Neural progenitor cell (in vitro differentiated cells): ENCODE data around the gene PRTFDC1. TPM values are rescaled to one million over a fixed set of nuclear protein-coding genes. Genes with fewer than 3 reads are reported as not detected.

Source experiments
- DNase-seq: peaks from one replicate; pipeline ENCODE4 v3.0.0-alpha.2; 2016; ENCODE audit warnings: low spot score
- H2AFZ ChIP-seq: fragments of 200-600 bp; sonication (generic); replicated peaks from 2 replicates; pipeline ENCODE4 v1.6.1; 2016; ENCODE audit warnings: antibody characterized with exemption
- H3F3A ChIP-seq: fragments of 200-600 bp; sonication (generic); 2 replicates; pipeline ENCODE4 v1.6.1; 2016; ENCODE audit warnings: antibody characterized with exemption, low read depth
- H3K27ac ChIP-seq: fragments of 200-600 bp; sonication (generic); 2 replicates; pipeline ENCODE4 v1.5.1; 2016; ENCODE audit warnings: mild to moderate bottlenecking
- H3K27me3 ChIP-seq: fragments of 200-600 bp; sonication (generic); 2 replicates; pipeline ENCODE4 v1.6.1; 2016; ENCODE audit warnings: mild to moderate bottlenecking, moderate library complexity
- H3K36me3 ChIP-seq: fragments of 200-600 bp; sonication (generic); 2 replicates; pipeline ENCODE4 v1.5.1; 2016
- H3K4me1 ChIP-seq: fragments of 200-600 bp; sonication (generic); 2 replicates; pipeline ENCODE4 v1.6.1; 2016; ENCODE audit warnings: mixed run types
- H3K4me2 ChIP-seq: fragments of 200-600 bp; sonication (generic); 2 replicates; pipeline ENCODE4 v1.6.1; 2016
- H3K4me3 ChIP-seq: fragments of 200-600 bp; sonication (generic); 2 replicates; pipeline ENCODE4 v1.5.1; 2016
- H3K79me2 ChIP-seq: fragments of 200-600 bp; sonication (generic); 2 replicates; pipeline ENCODE4 v1.6.1; 2016; ENCODE audit warnings: low read depth
- H3K9ac ChIP-seq: fragments of 200-600 bp; sonication (generic); 2 replicates; pipeline ENCODE4 v1.6.1; 2016
- H3K9me3 ChIP-seq: fragments of 200-600 bp; sonication (generic); 2 replicates; pipeline ENCODE4 v1.5.1; 2016; ENCODE audit warnings: low read depth
- H4K20me1 ChIP-seq: fragments of 200-600 bp; sonication (generic); 2 replicates; pipeline ENCODE4 v1.6.1; 2016; ENCODE audit warnings: low read depth
- H3K27ac Mint-ChIP-seq: 3 replicates; pipeline ENCODE4 v1.8.0; 2021; ENCODE audit warnings: mixed read lengths
- H3K27me3 Mint-ChIP-seq: 2 replicates; pipeline ENCODE4 v1.8.0; 2022; ENCODE audit warnings: low read depth, mild to moderate bottlenecking, inconsistent platforms, moderate library complexity, mixed read lengths; ENCODE audit not compliant: insufficient read depth
- H3K36me3 Mint-ChIP-seq: 3 replicates; pipeline ENCODE4 v1.8.0; 2021; ENCODE audit warnings: mixed read lengths
- H3K4me1 Mint-ChIP-seq: 3 replicates; pipeline ENCODE4 v1.8.0; 2021; ENCODE audit warnings: mixed read lengths
- H3K4me3 Mint-ChIP-seq: 3 replicates; pipeline ENCODE4 v1.8.0; 2021; ENCODE audit warnings: mild to moderate bottlenecking, moderate library complexity, mixed read lengths
- H3K9me3 Mint-ChIP-seq: 3 replicates; pipeline ENCODE4 v1.8.0; 2020; ENCODE audit warnings: mixed read lengths
- EZH2 ChIP-seq: fragments of 200-600 bp; sonication (generic); IDR thresholded peaks from 2 replicates; pipeline ENCODE4 v1.6.1; 2017; ENCODE audit warnings: antibody characterized with exemption, mild to moderate bottlenecking, moderate library complexity
- EZH2phosphoT487 ChIP-seq: fragments of 200-600 bp; sonication (generic); IDR thresholded peaks from 2 replicates; pipeline ENCODE4 v1.6.1; 2017; ENCODE audit warnings: antibody characterized with exemption
- total RNA-seq: library from RNA; depleted of rRNA; stranded (reverse); fragments of >200 nt; gene quantifications from 2 replicates; pipeline ENCODE4 v1.2.3, GENCODE V29; 2015; ENCODE audit warnings: low replicate concordance
- TF ChIP-seq, protein P1 (sequence below): fragments of 200-600 bp; sonication (generic); IDR thresholded peaks from 2 replicates; pipeline ENCODE4 v1.5.1; 2017; ENCODE audit warnings: antibody characterized with exemption, mild to moderate bottlenecking

Gene PRTFDC1
- total RNA-seq, 1 donor from 2014 or later = 37.7 TPM

DNA sequence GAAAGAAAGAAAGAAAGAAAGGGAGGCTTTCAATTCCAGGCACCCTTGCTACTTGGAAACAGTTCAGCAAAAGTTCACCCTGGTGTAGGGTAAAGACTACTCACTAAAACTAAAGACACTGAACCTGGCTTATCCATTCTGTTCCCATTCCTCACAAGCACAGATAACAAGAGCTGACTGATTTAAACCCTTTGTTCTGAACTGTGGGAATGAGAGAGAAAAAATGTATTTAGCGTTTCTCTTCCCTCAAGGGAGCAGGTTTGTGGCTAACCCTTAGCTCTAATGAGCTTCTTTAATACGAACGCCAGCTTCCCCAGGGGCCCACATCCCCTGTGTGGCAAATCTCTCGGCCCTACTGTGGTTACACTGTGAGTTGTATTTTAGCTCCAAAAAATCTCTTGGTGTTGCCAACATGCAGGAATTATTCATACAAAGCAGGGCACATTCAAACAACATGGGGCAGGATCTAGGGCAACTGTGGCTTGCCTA lies 23.3 kb downstream of the PRTFDC1 start:
- Histone ChIP-seq H3K79me2 (no peaks in the 10 kb centered on the region), H3K9me3 (peaks cover 2% of the 10 kb centered on the region), H4K20me1 (no peaks in the 10 kb centered on the region), H3F3A (no peaks in the 10 kb centered on the region), H3K27me3 (no peaks in the 10 kb centered on the region), H2AFZ (no peak overlapping the region), H3K9ac (no peak overlapping the region), H3K4me1 (peaks cover 8% of the 10 kb centered on the region), H3K4me2 (no peak overlapping the region), H3K4me3 (no peak overlapping the region), H3K36me3 (no peaks in the 10 kb centered on the region), H3K27ac (no peak overlapping the region)
- Mint-ChIP-seq H3K27me3 (peaks cover 5% of the 10 kb centered on the region), H3K4me1 (peaks cover 10% of the 10 kb centered on the region), H3K27ac (no peak overlapping the region), H3K4me3 (no peak overlapping the region), H3K36me3 (peaks cover 4% of the 10 kb centered on the region), H3K9me3 (peaks cover 15% of the 10 kb centered on the region)
- no peak for TF ChIP-seq EZH2phosphoT487
- TF ChIP-seq, protein P1, sequence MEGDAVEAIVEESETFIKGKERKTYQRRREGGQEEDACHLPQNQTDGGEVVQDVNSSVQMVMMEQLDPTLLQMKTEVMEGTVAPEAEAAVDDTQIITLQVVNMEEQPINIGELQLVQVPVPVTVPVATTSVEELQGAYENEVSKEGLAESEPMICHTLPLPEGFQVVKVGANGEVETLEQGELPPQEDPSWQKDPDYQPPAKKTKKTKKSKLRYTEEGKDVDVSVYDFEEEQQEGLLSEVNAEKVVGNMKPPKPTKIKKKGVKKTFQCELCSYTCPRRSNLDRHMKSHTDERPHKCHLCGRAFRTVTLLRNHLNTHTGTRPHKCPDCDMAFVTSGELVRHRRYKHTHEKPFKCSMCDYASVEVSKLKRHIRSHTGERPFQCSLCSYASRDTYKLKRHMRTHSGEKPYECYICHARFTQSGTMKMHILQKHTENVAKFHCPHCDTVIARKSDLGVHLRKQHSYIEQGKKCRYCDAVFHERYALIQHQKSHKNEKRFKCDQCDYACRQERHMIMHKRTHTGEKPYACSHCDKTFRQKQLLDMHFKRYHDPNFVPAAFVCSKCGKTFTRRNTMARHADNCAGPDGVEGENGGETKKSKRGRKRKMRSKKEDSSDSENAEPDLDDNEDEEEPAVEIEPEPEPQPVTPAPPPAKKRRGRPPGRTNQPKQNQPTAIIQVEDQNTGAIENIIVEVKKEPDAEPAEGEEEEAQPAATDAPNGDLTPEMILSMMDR = no peak
- no peak for TF ChIP-seq EZH2
- DNase-seq = peak; percentile 15

GRCh38 chr10:24928163-24928562 lies 24.2 kb downstream of the PRTFDC1 start:
- Histone ChIP-seq H3K27me3 (no peaks in the 10 kb centered on the region), H3K4me3 (no peak overlapping the region), H3K9ac (no peak overlapping the region), H3K36me3 (no peaks in the 10 kb centered on the region), H3K4me1 (peaks cover 8% of the 10 kb centered on the region), H3K9me3 (peaks cover 2% of the 10 kb centered on the region), H2AFZ (no peak overlapping the region), H3K4me2 (no peak overlapping the region), H4K20me1 (no peaks in the 10 kb centered on the region), H3K79me2 (no peaks in the 10 kb centered on the region), H3F3A (no peaks in the 10 kb centered on the region), H3K27ac (no peak overlapping the region)
- Mint-ChIP-seq H3K4me1 (peaks cover 10% of the 10 kb centered on the region), H3K36me3 (peaks cover 8% of the 10 kb centered on the region), H3K4me3 (no peak overlapping the region), H3K27me3 (peaks cover 5% of the 10 kb centered on the region), H3K9me3 (peaks cover 21% of the 10 kb centered on the region), H3K27ac (no peak overlapping the region)
- no peak for TF ChIP-seq EZH2
- TF ChIP-seq EZH2phosphoT487 = no peak
- TF ChIP-seq, protein P1 = no peak
- DNase-seq = no peak

GRCh38 chr10:24926557-24926956 lies 25.8 kb downstream of the PRTFDC1 start:
- peaks cover 21% of the 10 kb centered on the region for H3K9me3 Mint-ChIP-seq
- H3K27ac Mint-ChIP-seq = no peak overlapping the region
- DNase-seq = no peak
- Histone ChIP-seq H3K4me1 (peaks cover 8% of the 10 kb centered on the region), H3K4me3 (no peak overlapping the region), H3K9me3 (peaks cover 2% of the 10 kb centered on the region), H3K9ac (no peak overlapping the region), H3F3A (no peaks in the 10 kb centered on the region), H3K27me3 (no peaks in the 10 kb centered on the region), H3K4me2 (no peak overlapping the region), H2AFZ (no peak overlapping the region), H4K20me1 (no peaks in the 10 kb centered on the region), H3K79me2 (no peaks in the 10 kb centered on the region), H3K36me3 (no peaks in the 10 kb centered on the region), H3K27ac (no peak overlapping the region)
- peaks cover 8% of the 10 kb centered on the region for H3K36me3 Mint-ChIP-seq
- no peak overlapping the region for H3K4me3 Mint-ChIP-seq
- H3K4me1 Mint-ChIP-seq = peaks cover 11% of the 10 kb centered on the region
- peaks cover 5% of the 10 kb centered on the region for H3K27me3 Mint-ChIP-seq
- TF ChIP-seq EZH2phosphoT487 (no peak), EZH2 (no peak)
- TF ChIP-seq, protein P1 = no peak
